Gastroesophageal sphincter (tissue), 4 donors: ENCODE results near the gene BID. TPM values are rescaled to one million over a fixed set of nuclear protein-coding genes. Genes with fewer than 3 reads are reported as not detected.

Experiments used
- ATAC-seq: fragments of 150-250 bp; one replicate; pipeline ENCODE4 v1.9.1; 2016; ENCODE audit warnings: mild to moderate bottlenecking, moderate library complexity
- H3K27ac ChIP-seq, 4 donors: fragments of 200-600 bp; sonication (generic) in 3 of 4; 1 replicate in 3 of 4; 2 replicates in 1 of 4; pipeline ENCODE4 v1.5.1; 2016 to 2019
- H3K27me3 ChIP-seq: fragments of 200-600 bp; sonication (generic); one replicate; pipeline ENCODE4 v1.5.1; 2019
- H3K36me3 ChIP-seq, 2 donors: fragments of 200-600 bp; sonication (generic); one replicate each; pipeline ENCODE4 v1.5.1; 2019; ENCODE audit warnings: control low read depth in 1 of 2
- H3K4me1 ChIP-seq, 3 donors: fragments of 200-600 bp; sonication (generic); 1 replicate in 2 of 3; 2 replicates in 1 of 3; pipeline ENCODE4 v1.5.1; 2016 to 2019; ENCODE audit warnings: control low read depth in 2 of 3
- H3K4me3 ChIP-seq, 2 donors: fragments of 200-600 bp; sonication (generic); one replicate each; pipeline ENCODE4 v1.5.1; 2019; ENCODE audit warnings: mild to moderate bottlenecking in 1 of 2, moderate library complexity in 1 of 2
- H3K9me3 ChIP-seq, 3 donors: fragments of 200-600 bp; sonication (generic); one replicate each; pipeline ENCODE4 v1.5.1; 2017 to 2019; ENCODE audit warnings: control low read depth in 2 of 3
- CTCF ChIP-seq, 4 experiments: fragments of 200-600 bp in 2 of 4; fragments of 450-650 bp in 2 of 4; sonication (generic) in 1 of 4; IDR thresholded peaks; one replicate each; pipeline ENCODE4 v1.5.1; 2017 to 2019; ENCODE audit warnings: antibody characterized with exemption in 4 of 4, mild to moderate bottlenecking in 2 of 4, moderate library complexity in 2 of 4
- EP300 ChIP-seq: sonication (generic); formaldehyde crosslinking; IDR thresholded peaks from one replicate; pipeline ENCODE4 v1.6.1; 2017; ENCODE audit warnings: antibody characterized with exemption, mild to moderate bottlenecking
- POLR2A ChIP-seq, 2 donors: fragments of 450-650 bp; IDR thresholded peaks; one replicate each; pipeline ENCODE4 v1.6.1; 2017; ENCODE audit warnings: antibody characterized with exemption in 2 of 2, mild to moderate bottlenecking in 2 of 2, moderate library complexity in 1 of 2
- POLR2AphosphoS5 ChIP-seq: sonication (generic); formaldehyde crosslinking; IDR thresholded peaks from one replicate; pipeline ENCODE4 v1.6.1; 2017; ENCODE audit warnings: antibody characterized with exemption
- WGBS, 2 donors: methylation state at CpG; one replicate each; pipeline ENCODE4 v1.1.5; 2018; ENCODE audit warnings: low coverage in 1 of 2; 5-methylcytosine and 5-hydroxymethylcytosine counted together
- total RNA-seq, 4 donors: library from RNA; depleted of rRNA; stranded (reverse); fragments of >200 nt; gene quantifications; one replicate each; pipeline ENCODE4 v1.1.0, GENCODE V29; 2016

The BID gene
- total RNA-seq, 4 donors from 2014 or later, result 5.9 to 34.5 (median 21.4) TPM

DNA sequence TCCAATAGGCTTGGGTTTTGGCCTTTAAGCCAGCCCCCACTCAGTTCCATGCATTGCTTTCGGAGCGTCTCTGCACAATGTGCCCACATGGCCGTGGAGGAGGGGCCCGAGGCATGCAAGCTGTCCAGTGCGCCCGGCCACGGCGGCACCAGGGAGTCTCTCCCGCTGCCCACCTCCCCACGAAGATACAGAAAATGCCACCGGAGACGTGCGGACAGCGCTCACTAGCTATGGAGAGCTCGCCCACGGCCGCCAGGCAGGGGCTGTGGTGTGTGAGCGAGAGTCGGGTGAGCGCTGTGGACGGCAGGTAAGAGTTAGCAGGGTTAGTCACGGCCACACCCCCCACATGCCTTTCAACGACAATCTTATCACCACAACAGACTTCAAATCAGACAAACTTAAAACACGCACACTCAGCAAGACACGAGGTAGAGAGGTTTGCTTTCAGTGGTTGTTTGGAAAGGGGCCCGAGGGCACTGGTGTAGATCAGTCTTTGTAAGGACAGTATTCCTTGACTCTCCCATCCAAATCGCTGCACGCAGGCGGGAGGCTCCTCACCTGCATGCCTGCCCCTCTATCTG is 18.7 kb upstream of the BID start:
- Histone ChIP-seq H3K27ac (no peak overlapping the region), H3K27me3 (no peaks in the 10 kb centered on the region), H3K4me3 (no peak overlapping the region), H3K9me3 (no peaks in the 10 kb centered on the region), H3K4me1 (no peaks in the 10 kb centered on the region), H3K36me3 (peaks cover 0 to 95% of the 10 kb centered on the region in 2 donors)
- 69 to 77% methylated on average over 6 of the region's 29 CpGs for WGBS, 2 donors
- TF ChIP-seq EP300 (no peak), POLR2A (IDR thresholded peaks at IDR 0.05) (no peak), CTCF (IDR thresholded peaks at IDR 0.05) (no peak), POLR2AphosphoS5 (no peak)
- no peak for ATAC-seq

DNA sequence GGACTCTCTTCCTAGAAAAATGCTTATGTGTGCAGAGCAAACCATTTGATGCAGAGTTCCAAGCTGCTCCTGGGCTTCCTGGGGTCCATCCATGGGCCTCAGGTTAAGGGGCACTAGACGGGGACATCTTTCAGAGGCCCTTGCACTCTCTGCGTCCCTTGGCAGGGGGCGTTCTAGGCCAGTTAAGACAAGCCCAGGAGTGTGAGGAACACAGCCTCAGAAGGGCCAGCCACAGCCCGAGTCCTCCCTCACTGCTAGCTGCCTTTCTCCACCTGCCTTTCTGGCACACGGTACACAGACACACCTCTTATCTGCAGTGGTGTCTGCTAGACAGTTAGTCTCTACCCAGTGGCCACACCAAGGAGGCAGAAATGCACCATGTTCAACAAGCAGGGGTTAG is 18.0 kb upstream of the BID start:
- H3K36me3 ChIP-seq, result peaks cover 0 to 92% of the 10 kb centered on the region in 2 donors
- ATAC-seq, result no peak

DNA sequence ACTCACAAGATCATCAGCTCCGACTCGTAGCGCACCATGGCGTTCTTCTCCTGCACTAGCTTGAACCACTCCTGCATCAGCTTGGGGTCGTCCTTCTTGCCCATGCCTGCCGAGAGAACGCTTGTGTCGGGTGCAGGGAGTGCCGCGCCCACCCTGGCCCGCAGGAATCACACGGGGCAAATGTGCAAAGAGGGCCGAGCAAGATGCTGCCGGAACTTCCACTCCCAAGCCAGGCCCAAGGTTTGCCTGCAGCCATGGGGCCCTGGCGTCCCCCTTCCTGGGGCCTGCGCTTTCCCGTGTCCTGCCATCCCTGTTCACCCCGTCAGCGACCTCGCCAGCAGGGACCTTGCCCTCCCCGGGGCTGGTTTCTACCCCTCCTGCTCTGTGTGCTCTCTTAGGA is 16.9 kb upstream of the BID start:
- Histone ChIP-seq H3K4me3 (no peak overlapping the region), H3K27ac (no peak overlapping the region), H3K9me3 (no peaks in the 10 kb centered on the region), H3K4me1 (peaks cover 0 to 16% (median 0%) of the 10 kb centered on the region in 3 donors), H3K36me3 (peaks cover 0 to 81% of the 10 kb centered on the region in 2 donors), H3K27me3 (no peaks in the 10 kb centered on the region)
- 85% methylated on average over 9 of the region's 21 CpGs; no CpG with 5 or more reads in 1 of the 2 donors for WGBS, 2 donors
- no peak for ATAC-seq
- TF ChIP-seq POLR2AphosphoS5, result no peak
- TF ChIP-seq POLR2A (IDR thresholded peaks at IDR 0.05), result no peak
- TF ChIP-seq CTCF (IDR thresholded peaks at IDR 0.05), result no peak
- no peak for TF ChIP-seq EP300

More for the DNA sequence above, 18.0 kb upstream of the BID start:
- H3K9me3 ChIP-seq, result no peaks in the 10 kb centered on the region
- H3K4me1 ChIP-seq, result peaks cover 0 to 5% (median 0%) of the 10 kb centered on the region in 3 donors
- H3K4me3 ChIP-seq, result no peak overlapping the region
- H3K27ac ChIP-seq, result no peak overlapping the region
- H3K27me3 ChIP-seq, result no peaks in the 10 kb centered on the region
- no peak for TF ChIP-seq EP300
- TF ChIP-seq POLR2A (IDR thresholded peaks at IDR 0.05), result no peak
- no peak for TF ChIP-seq POLR2AphosphoS5
- no peak for TF ChIP-seq CTCF (IDR thresholded peaks at IDR 0.05)
- 72% methylated on average over 5 of the region's 5 CpGs; no CpG with 5 or more reads in 1 of the 2 donors for WGBS, 2 donors

- Histone ChIP-seq H3K4me1 (peaks cover 0 to 30% (median 0%) of the 10 kb centered on the region in 3 donors), H3K36me3 (peaks cover 0 to 65% of the 10 kb centered on the region in 2 donors), H3K4me3 (no peak overlapping the region), H3K27ac (no peak overlapping the region), H3K9me3 (no peaks in the 10 kb centered on the region), H3K27me3 (no peaks in the 10 kb centered on the region)
- 79 to 92% methylated on average over 14 to 16 of the region's 27 CpGs for whole genome bisulfite sequencing, 2 donors
- TF ChIP-seq POLR2A (IDR thresholded peaks at IDR 0.05), result no peak
- no peak for TF ChIP-seq POLR2AphosphoS5
- TF ChIP-seq CTCF (IDR thresholded peaks at IDR 0.05), result no peak
- no peak for TF ChIP-seq EP300
- ATAC-seq, result no peak
Measured at GRCh38 chr22:17789379-17790200, 15.3 kb upstream of the BID start.
